Adrenal gland (tissue), 5 donors: ENCODE results near the gene EXT2.

Source experiments
- CTCF ChIP-seq, 6 experiments: fragments of 450-650 bp in 4 of 6; fragments of 200-600 bp in 2 of 6; sonication (generic) in 1 of 6; IDR thresholded peaks; 1 replicate in 5 of 6; 2 replicates in 1 of 6; pipeline versions ENCODE4 v1.5.1 to v1.8.0; 2016 to 2021; ENCODE audit warnings: antibody characterized with exemption in 6 of 6, mild to moderate bottlenecking in 2 of 6, moderate library complexity in 1 of 6
- POLR2A ChIP-seq, 2 donors: fragments of 450-650 bp; IDR thresholded peaks; one replicate each; pipeline ENCODE4 v1.6.1; 2017; ENCODE audit warnings: antibody characterized with exemption in 2 of 2, mild to moderate bottlenecking in 2 of 2, moderate library complexity in 1 of 2
- donor health status: DM: no; HTN: no; CAD: no.

GRCh38 chr11:44208976-44209603, 113.6 kb downstream of the EXT2 start:
- TF ChIP-seq CTCF (IDR thresholded peaks at IDR 0.05) (no peak), POLR2A (IDR thresholded peaks at IDR 0.05) (no peak)
